Stimulated activated naive CD8-positive, alpha-beta T cell treated with anti-CD3 and anti-CD28 coated beads, Interleukin-15, amount 100 ng/mL, for 72 hours (primary cell): Measurements from ENCODE around the gene CST9.
A peak's percentile ranks its signal among the peaks of the same experiment; 100 is the strongest.
"Not testable (repeated sequence)": the region's sequence is repeated elsewhere in the genome, so short reads cannot be mapped to it uniquely, and the experiment has no call there.

Source experiments
- ATAC-seq: fragments of 150-1000 bp; cut with Tn5 transposase; 2 replicates; pipeline ENCODE4 v1.10.0; 2021; ENCODE audit warnings: mild to moderate bottlenecking, moderate library complexity
- DNase-seq, 2 donors: peaks; one replicate each; pipeline ENCODE4 v3.0.0; 2021 to 2022
- H3K27ac Mint-ChIP-seq, 2 donors: one replicate each; pipeline ENCODE4 v1.8.0; 2022; ENCODE audit warnings: mild to moderate bottlenecking in 2 of 2, mixed read lengths in 2 of 2, moderate library complexity in 2 of 2
- H3K27me3 Mint-ChIP-seq: one replicate; pipeline ENCODE4 v1.8.0; 2022; ENCODE audit warnings: mixed read lengths
- H3K4me1 Mint-ChIP-seq: one replicate; pipeline ENCODE4 v1.8.0; 2022; ENCODE audit warnings: mild to moderate bottlenecking, mixed read lengths
- H3K4me3 Mint-ChIP-seq, 2 donors: one replicate each; pipeline ENCODE4 v1.8.0; 2022; ENCODE audit warnings: mild to moderate bottlenecking in 2 of 2, mixed read lengths in 2 of 2, moderate library complexity in 1 of 2
- H3K9me3 Mint-ChIP-seq, 2 donors: one replicate each; pipeline ENCODE4 v1.8.0; 2022; ENCODE audit warnings: mixed read lengths in 2 of 2

CST9 gene

DNA sequence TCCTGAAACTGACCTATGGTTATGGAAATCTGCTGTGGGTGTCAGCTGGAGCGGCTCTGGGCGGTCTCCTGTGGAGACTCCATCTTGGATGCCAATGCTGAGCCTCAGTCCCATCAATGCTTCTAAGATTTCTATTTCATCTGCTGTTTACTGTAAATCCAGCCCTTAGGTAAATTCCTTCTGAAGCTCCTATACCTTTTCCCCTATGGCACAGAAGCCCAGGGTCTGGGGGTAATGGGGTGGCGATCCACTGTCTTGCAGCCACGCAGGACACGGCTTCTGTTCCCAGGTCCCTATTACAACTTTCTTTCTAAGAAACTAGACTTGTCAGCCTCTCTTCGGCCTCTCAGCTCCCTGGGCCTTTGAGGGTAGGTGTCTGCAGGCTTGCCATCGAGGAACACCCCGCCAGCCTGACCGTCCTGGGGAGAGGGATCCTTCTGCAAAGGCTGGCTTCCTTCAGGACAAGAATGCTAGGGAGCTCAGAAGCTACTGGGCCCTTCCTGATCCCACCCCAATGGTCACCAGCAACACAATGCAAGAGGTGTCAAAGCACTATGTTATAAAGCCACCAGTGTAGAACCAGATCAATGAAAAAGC, 25.6 kb upstream of the CST9 start:
- Mint-ChIP-seq H3K4me3 (no peak overlapping the region), H3K4me1 (peaks cover under 1% of the 10 kb centered on the region)

DNA sequence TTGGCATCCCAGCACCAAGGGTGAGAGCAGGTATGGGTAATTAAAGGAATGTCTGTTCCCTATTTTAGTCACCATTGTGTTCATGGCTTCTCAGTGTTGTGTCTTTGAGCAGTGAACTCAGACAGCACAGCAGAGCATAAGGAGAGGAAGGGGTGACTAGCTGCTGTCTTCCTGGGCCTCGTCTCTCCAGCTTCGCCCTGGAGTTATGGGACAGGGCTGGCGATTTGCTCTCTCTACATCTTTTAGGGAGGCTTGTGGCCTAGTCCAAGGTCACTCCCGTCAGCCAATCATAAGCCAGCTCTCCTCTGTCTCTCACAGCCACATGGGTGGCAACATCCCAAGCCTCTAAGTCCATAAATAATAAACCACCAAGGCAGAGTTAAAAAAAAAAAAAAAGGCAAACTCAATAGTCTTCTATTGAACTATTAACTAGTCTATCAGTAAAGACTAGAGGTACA, 24.7 kb upstream of the CST9 start:
- H3K9me3 Mint-ChIP-seq = no peaks in the 10 kb centered on the region
- DNase-seq (no peak), ATAC-seq (no peak)
- H3K4me3 Mint-ChIP-seq = no peak overlapping the region
- no peak overlapping the region for H3K27ac Mint-ChIP-seq
- no peaks in the 10 kb centered on the region for H3K4me1 Mint-ChIP-seq
- peaks cover 14% of the 10 kb centered on the region for H3K27me3 Mint-ChIP-seq

More for the DNA sequence above, 25.6 kb upstream of the CST9 start:
- H3K27me3 Mint-ChIP-seq = peaks cover 21% of the 10 kb centered on the region
- H3K9me3 Mint-ChIP-seq = no peaks in the 10 kb centered on the region
- DNase-seq (no peak), ATAC-seq (no peak)
- no peak overlapping the region for H3K27ac Mint-ChIP-seq

DNA sequence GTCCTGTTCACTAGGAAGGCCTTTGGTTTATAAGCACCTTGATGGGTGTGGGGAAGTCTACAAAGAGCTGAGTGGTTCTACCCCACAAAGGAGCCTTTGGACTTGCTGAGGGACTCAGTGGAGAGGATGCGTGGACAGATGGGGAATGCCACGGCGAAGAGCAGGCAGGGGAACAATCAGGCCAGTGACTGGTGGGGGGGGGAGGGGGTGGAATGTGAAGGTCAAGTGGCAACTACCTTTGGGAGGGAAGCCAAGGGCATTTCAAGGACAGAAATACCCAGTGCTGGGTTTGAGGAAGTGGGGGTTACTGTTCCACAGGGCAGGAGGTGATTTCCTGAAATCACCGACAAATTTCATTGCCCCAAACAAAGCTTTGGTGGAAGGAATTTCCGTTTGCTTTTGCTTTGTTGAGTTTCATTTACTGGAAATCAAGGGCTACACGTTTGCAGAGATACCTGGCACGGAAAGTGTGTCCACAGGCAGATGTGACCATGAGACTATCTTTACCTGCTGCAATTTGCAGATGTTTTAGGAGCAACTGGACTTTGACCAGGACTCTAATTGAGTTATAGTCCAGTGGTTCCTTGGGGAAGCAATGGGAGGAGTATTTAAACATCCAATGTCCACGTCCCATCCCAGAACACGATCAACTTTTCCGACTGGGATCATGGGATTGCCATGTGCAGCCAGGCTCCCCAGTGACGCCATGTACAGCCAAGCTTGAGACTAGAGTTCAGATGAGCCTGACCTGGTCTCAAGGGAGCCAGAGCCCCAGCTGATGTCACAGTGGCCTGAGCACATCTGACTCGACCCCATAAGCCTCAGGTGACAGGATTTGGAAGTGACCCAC, 24.1 kb upstream of the CST9 start:
- no peaks in the 10 kb centered on the region for H3K9me3 Mint-ChIP-seq
- H3K4me1 Mint-ChIP-seq = no peaks in the 10 kb centered on the region
- peaks cover 17% of the 10 kb centered on the region for H3K27me3 Mint-ChIP-seq
- no peak overlapping the region for H3K4me3 Mint-ChIP-seq
- DNase-seq (no peak), ATAC-seq (no peak)
- no peak overlapping the region for H3K27ac Mint-ChIP-seq

DNA sequence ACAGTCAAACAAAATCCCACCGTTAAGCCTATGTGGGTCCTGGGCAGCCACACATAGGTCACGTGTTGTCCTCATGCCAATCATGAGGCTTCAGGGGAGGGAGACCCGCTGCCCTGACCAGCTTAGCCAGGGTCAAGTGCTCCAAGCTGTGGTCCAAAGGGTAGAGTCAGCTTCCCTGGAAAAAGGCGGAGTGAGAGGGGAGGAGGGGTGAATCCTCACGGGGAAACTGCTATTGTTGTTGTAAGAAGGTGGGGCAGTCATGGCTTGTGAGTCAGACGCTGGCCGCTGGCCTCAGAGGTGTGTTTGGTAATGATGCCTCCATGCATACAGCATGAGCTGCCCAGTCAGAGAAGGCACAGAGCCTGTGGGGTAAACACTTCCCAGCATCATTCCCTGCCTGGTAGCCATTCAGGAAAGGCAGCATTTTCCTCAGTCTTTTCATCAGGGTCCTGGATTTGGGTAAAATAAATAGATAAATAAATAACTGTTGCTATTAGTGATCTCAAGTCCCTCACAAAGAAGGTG, 23.4 kb upstream of the CST9 start:
- Mint-ChIP-seq H3K4me1 (no peaks in the 10 kb centered on the region), H3K27ac (no peak overlapping the region), H3K4me3 (no peak overlapping the region), H3K27me3 (peaks cover 24% of the 10 kb centered on the region), H3K9me3 (no peaks in the 10 kb centered on the region)
- DNase-seq (no peak), ATAC-seq (no peak)

DNA sequence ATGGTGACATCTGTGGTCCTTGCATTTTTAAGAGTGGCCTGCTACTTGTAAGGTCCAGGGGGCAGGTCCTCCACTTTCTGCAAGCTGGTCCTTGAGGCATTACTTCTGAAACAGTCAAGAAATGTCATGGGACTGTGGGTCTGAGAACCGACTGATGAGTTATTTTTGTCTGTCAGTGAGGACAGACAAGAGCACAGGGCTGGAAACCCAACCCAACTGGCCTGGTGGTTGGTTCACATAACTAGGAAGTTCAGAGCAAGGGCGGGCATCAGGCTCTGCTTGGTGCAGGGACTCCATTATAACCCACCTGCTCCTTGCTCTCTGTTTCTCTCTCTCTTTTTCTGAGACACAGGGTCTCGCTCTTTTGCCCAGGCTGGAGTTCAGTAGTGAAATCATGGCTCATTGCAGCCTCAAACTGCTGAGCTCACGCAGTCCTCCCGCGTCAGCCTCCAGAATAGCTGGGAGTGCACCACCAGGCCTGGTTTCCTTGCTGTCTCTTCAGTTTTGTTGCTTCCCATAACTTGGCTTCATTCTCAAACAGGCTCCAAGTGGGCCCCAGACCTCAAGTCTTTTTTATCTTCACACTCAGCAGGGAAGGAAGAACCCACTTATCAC, 22.8 kb upstream of the CST9 start:
- H3K4me1 Mint-ChIP-seq = no peaks in the 10 kb centered on the region
- H3K27me3 Mint-ChIP-seq = peaks cover 26% of the 10 kb centered on the region
- no peak overlapping the region for H3K4me3 Mint-ChIP-seq
- H3K9me3 Mint-ChIP-seq = no peaks in the 10 kb centered on the region
- ATAC-seq = no peak
- no peak for DNase-seq
- H3K27ac Mint-ChIP-seq = no peak overlapping the region

DNA sequence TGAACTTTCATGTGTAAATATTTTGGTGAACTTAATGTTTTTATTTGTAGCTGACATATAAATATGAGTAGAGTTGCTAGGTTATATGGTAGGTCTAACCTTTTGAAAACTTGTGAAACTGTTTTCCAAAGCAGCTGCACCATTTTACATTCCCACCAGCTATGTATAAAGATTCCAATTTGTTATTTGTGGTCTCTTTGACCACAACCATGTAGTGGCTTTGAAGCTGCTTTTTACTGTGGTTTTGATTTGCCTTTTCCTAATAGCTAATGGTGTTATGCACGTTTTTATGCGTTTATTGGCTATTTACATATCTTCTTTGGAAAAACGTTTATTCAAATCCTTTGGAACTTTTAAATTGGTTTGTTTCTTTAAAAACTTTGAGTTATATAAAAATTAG, 21.8 kb upstream of the CST9 start:
- Mint-ChIP-seq H3K4me3 (no peak overlapping the region), H3K27ac (no peak overlapping the region), H3K4me1 (peaks cover 5% of the 10 kb centered on the region), H3K27me3 (peaks cover 26% of the 10 kb centered on the region), H3K9me3 (no peaks in the 10 kb centered on the region)
- DNase-seq (no peak), ATAC-seq (no peak)

DNA sequence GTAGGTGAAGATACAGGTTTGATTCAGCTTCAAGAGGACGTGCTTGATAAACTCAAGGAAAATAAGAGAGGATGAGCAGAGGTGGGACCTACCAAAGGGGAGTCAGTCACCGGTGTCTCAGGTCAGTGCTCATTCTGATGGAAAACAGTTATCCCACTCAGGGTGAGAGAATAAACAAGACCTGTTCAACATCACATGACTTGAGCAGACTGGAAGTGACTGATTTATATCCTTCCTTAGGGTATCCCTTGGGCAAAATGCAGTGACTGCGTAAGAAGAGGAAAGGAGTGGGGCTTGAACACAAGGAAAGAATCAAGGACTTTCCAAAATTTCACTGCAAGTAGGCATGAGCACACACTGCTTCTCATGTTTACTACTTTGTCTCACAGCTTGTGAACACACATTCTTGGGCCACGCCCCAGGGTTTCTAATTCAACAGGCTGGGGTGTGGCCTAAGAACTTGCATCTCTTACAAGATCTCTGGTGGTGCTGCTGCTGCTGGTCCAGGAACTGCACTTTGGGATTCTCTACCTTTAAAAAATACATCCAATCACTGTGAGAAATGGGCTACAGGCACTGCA, 20.4 kb upstream of the CST9 start:
- ATAC-seq = no peak
- H3K27me3 Mint-ChIP-seq = peaks cover 30% of the 10 kb centered on the region
- H3K27ac Mint-ChIP-seq = no peak overlapping the region
- H3K4me1 Mint-ChIP-seq = peaks cover 5% of the 10 kb centered on the region
- no peaks in the 10 kb centered on the region for H3K9me3 Mint-ChIP-seq
- H3K4me3 Mint-ChIP-seq = no peak overlapping the region
- DNase-seq = no peak

DNA sequence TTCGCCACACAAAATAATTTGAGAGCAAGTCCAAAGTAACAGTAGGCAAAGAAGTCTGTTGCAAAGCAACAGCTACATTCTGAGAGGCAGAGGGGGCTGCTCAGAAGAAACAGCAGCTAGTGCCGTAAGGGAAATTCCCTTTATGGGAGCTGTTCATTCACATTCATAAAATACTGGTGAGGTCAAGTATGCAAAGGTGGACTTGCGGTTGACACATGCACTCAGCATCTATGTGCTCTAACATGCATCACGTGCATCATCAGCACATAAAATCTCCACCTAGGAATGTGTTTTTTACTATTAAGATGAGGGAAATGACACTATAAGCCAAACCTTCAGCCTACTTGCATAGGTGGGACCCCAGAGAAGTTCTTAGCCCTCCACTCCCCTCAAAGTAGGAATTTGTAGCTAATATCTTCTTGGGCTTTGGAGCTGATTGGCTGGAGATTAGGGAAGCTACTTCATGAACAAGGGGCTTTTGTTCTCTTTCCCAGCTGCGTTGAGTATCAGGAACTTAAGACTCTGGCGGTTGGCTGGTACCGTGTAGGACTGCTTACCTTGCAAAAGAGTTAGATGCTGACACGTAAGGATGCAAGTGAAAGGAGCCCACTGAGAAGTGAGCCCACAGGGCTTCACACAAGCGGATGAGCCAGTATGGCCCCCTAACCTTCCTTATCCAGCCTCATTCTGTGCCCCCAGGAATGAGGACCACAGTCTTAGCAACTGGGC, 19.7 kb upstream of the CST9 start:
- no peak overlapping the region for H3K4me3 Mint-ChIP-seq
- ATAC-seq (no peak), DNase-seq (no peak)
- H3K27me3 Mint-ChIP-seq = peaks cover 34% of the 10 kb centered on the region
- H3K27ac Mint-ChIP-seq = no peak overlapping the region
- H3K9me3 Mint-ChIP-seq = no peaks in the 10 kb centered on the region
- peaks cover 5% of the 10 kb centered on the region for H3K4me1 Mint-ChIP-seq

DNA sequence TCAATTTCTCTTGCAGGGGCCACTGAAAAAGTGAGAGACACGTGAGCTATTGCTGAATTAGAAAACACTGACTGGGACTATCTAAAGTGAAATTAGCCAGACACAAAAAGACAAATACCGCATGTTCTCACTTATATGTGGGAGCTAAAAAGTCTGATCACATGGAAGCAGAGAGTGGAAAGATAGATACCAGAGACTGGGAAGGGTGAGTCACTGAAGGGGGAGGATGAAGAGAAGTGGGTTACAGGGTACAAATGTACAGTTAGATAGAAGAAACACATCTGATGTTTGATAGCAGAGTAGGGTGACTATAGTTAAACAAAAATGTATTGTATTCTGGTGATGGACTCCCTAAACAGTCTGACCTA, 18.6 kb upstream of the CST9 start:
- H3K4me1 Mint-ChIP-seq = peaks cover 5% of the 10 kb centered on the region
- DNase-seq = no peak
- no peak for ATAC-seq

DNA sequence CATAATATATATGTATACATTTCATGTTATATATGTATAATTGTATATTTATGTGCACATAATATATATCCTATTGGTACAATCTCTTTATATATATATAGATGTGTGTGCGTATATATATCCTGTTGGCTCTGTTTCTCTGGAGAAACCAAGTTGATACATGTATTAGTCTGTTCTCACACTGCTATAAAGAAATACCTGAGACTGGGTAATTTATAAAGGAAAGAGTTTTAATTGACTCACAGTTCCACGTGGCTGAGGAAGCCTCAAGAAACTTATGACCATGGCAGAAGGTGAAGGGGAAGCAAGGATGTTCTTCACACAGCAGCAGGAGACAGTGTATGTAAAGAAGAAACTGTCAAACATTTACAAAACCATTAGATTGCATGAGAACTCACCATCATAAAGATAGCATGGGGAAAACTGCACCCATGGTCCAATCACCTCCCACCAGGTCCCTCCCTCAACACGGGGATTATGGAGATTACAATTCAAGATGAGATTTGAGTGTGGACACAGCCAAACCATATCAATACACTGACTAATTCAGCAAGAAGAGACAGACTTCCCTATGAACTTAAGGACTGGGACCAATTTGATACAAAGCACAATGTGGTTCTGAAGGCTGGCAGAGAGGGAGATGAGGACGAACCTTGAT, 18.1 kb upstream of the CST9 start:
- Mint-ChIP-seq H3K27me3 (peaks cover 39% of the 10 kb centered on the region), H3K9me3 (no peaks in the 10 kb centered on the region), H3K4me3 (no peak overlapping the region), H3K27ac (no peak overlapping the region), H3K4me1 (peaks cover 5% of the 10 kb centered on the region)
- ATAC-seq (no peak), DNase-seq (no peak)

More for the DNA sequence above, 18.6 kb upstream of the CST9 start:
- Mint-ChIP-seq H3K4me3 (no peak overlapping the region), H3K9me3 (no peaks in the 10 kb centered on the region), H3K27me3 (peaks cover 39% of the 10 kb centered on the region), H3K27ac (no peak overlapping the region)

DNA sequence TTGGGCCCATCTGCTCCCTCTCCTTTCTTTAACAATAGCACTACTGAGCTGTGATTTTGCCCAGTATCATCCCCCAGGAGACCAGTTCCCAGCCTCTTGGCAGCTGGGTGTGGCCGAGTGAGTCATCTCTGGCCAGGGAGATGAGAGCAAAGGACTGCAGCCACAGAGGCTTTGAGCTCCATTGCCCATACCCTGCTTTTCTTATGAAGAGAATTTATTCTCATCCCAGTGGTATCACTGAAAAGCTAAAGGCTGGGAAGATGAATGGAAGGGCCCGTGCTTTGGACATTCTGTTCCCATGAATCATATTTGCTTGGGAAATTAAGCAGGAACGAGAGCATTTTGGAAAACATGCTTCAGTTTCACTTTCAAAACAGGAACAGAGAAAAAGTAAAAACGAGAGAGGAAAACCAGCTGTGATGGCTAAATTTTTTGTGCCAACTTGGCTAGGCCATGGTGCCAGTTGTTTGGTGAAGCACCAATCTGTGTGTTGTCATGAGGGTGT, 17.2 kb upstream of the CST9 start:
- Mint-ChIP-seq H3K4me1 (peaks cover 5% of the 10 kb centered on the region), H3K27ac (peak overlapping the region in 1 of 2 donors; percentile 24), H3K9me3 (no peaks in the 10 kb centered on the region), H3K4me3 (no peak overlapping the region), H3K27me3 (peaks cover 45% of the 10 kb centered on the region)
- ATAC-seq (no peak), DNase-seq (no peak)

DNA sequence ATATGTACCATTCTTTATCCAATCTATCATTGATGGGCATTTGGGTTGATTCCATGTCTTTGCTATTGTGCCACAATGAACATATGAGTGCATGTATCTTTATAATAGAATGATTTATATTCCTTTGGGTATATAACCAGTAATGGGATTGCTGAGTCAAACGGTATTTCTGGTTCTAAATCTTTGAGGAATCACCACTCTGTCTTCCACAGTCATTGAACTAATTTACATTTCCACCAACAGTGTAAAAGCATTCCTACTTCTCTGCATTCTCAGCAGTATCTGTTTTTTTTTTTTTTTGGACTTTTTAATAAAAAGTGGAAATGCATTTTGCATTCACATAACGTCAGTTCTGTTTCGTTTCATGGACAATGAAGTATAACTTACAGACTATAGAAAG, 16.7 kb upstream of the CST9 start:
- H3K4me3 Mint-ChIP-seq, ATAC-seq, H3K4me1 Mint-ChIP-seq, H3K9me3 Mint-ChIP-seq, DNase-seq, H3K27ac Mint-ChIP-seq: not testable (repeated sequence)
- peaks cover 47% of the 10 kb centered on the region for H3K27me3 Mint-ChIP-seq

DNA sequence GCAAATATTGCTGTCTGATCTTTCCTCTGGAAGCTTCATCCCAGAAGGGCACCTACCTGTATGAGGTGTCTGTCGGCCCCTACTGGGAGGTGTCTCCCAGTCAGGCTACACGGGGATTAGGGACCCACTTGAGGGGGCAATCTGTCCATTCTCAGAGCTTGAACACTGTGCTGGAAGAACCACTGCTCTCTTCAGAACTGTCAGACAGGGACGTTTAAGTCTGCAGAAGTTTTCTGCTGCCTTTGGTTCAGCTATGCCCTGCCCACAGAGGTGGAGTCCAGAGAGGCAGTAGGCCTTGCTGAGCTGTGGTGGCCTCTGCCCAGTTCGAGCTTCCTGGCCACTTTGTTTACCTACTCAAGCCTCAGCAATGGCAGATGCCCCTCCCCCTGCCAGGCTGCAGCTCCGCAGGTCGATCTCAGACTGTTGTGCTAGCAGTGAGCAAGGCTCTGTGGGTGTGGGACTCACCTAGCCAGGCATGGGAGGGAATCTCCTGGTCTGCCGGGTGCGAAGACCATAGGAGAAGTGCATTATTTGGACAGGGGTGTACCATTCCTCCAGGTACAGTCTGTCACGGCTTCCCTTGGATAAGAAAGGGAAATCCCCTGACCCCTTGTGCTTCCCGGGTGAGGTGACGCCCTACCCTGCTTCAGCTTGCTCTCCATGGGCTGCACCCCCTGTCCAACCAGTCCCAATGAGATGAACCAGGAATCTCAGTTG, 15.1 kb upstream of the CST9 start:
- ATAC-seq, H3K4me1 Mint-ChIP-seq, H3K4me3 Mint-ChIP-seq, DNase-seq, H3K27ac Mint-ChIP-seq, H3K9me3 Mint-ChIP-seq: not testable (repeated sequence)
- peaks cover 47% of the 10 kb centered on the region for H3K27me3 Mint-ChIP-seq

DNA sequence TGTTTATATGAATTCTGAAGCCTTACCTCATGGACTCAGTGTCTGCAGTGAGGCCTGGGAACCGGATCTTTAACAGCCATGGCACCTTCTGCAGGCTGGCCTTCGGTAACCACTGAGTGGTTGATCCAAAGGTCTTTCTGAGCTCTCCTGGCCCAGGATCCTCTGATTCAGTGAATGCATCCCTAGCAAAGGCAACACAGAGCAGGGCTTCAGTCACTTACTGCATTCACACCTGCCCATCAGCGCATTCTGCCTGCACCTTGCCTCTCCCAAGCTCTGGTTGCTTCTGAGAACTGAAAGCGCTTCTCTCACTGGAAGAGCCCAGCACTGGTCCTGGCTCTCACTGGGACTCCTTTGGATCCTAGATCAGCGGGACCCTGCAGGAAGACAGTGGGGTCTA, 8.4 kb upstream of the CST9 start:
- no peaks in the 10 kb centered on the region for H3K9me3 Mint-ChIP-seq
- peaks cover 14% of the 10 kb centered on the region for H3K27me3 Mint-ChIP-seq
- no peak overlapping the region for H3K27ac Mint-ChIP-seq
- no peaks in the 10 kb centered on the region for H3K4me1 Mint-ChIP-seq
- no peak for DNase-seq
- ATAC-seq = no peak
- no peak overlapping the region for H3K4me3 Mint-ChIP-seq
